GM19467 (cell line): ENCODE measurements around the gene CMTM5.
"Not testable (repeated sequence)": the region's sequence is repeated elsewhere in the genome, so short reads cannot be mapped to it uniquely, and the experiment has no call there.

Source experiments
- ATAC-seq: cut with Tn5 transposase; IDR thresholded peaks from one replicate; pipeline ENCODE4 v1.9.1; 2021; ENCODE audit warnings: mild to moderate bottlenecking, moderate library complexity; ENCODE audit not compliant: unreplicated experiment

Gene CMTM5

DNA sequence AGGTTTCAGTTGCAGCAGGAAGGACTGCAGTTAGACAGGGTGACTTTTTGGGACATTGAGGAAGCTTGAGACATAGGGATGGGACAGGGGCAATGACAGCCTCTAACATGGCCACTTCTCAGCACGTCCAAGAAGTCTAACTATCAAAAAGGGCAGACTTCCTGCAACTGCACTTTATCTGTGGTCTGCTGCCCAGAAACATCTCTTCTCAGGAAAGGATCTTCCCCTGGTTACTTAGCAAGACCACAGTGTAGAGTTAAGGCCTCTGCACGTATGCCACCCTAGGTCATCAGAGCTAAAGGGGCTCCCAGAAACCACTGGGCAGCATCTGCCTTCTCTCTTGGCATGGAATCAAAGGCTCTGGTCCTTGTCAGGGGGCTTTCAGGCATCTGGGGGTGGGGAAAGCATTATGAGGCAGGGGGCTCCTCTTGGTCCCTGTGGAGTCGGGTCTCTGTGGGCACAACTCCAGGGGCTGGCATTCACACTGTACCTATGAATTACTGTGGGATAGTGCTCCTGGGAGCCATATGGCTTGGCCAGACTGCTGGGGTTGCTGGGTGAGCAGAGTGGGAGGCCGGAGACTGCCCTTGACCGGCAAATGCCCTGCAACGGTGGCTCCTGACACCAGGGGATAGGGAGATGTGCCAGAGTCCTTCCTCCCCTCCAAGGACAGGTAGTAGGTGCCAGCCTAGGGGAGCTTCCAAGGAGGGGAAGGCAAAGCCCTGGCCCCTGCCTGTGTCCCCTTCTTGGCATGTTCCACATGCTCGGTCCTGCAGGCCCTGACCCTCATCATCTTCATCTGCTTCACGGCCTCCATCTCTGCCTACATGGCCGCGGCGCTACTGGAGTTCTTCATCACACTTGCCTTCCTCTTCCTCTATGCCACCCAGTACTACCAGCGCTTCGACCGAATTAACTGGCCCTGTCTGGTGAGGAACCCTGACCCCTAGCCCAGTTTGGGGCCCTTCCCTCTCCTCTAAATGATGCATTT is 1.0 kb downstream of the CMTM5 start:
- no peak for ATAC-seq

GRCh38 chr14:23378612-23379220 is 1.9 kb downstream of the CMTM5 start:
- no peak for ATAC-seq

DNA sequence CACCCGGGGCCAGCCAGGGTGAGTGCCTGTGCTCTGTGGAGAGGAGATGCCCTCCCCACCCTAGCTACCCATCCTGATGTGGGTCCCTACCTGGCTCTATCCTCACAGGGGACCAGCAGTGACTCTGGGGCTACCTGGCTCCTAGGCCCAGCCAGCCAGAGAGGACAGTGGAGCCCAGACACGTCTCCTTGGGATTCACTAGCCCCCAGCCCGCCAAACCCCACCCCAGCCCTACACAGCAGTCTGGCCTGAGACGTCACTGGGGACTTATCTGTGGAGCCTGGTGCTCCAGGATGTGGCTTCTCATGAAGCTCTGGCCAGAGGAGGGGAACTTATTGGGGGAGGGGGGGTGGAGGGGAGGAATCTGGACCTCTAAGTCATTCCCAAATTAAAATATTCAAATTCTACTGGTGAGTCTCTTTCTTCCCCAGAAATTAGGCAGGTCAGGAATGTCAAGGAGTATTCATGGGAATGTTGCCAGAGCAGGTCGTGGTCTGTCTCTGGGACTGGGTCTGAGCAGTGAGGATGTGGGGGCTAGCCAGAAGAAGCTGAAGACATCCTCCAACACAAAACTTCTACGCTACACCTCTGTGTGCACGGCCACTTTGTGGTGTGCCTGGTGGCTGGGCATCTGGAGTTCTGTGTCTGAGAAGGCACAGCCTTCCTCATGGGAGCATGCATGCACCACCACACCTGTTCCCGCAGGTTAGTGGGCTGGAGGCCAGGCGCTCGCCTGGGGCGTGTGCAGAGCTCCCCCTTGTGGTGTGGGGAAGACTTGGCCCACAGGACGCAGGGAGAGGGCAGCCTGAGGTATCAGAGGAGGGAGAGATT is 2.7 kb downstream of the CMTM5 start:
- ATAC-seq, result no peak

DNA sequence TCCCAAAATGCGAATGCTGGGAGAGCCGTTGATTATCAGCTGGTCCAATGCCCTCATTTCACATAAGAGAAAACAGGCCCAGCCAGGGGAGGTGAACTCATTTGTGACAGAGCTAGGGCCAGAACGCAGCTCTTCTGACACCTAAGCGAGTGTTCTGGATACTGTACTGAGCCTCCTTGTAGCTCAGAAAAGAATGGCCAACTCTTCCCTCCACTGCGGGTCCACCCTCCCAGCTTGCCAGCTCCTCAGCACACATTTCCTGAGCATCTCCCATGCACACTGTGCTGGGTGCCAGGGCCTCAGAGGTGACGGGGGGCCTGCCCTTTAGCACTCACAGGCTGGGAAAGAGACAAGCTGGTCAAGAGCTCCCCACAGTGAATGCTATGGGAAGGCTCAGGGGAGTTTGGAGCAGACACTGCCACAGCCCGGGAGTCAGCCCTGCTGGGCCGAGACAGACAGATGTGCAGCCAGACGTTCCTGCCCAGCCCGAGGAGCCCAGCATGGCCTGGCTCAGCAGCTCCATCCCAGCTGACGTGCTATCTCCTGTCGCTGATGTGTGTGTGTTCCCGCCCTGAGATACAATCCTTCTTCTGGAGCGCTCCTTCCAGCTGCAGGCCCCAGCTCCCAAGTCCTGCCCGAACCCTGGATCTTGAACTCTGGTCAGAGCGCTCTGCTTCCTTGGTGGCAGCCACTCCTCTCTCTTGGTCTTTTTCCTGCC is 3.5 kb downstream of the CMTM5 start:
- ATAC-seq, result no peak

DNA sequence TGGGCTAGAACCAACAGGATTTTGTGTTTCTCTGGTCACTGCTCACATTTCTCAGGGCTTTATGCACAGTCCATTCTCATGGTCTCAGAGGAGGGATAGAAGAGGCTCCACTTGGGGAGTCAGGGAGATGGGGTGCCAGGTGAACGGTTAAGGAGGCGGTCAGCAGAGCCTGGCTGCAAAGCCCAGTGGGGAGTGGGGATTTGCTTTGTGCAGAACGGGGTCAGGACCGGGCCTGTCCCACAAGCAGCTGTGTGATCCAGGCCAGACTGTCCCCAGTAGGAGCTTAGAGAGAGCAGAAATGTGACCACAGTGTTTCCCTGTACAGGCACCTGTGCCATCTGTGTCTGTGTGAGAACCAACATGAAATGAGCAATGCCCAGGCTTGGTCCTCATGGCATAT is 4.1 kb downstream of the CMTM5 start:
- no peak for ATAC-seq

GRCh38 chr14:23381871-23382270 is 5.0 kb downstream of the CMTM5 start:
- ATAC-seq, result no peak

GRCh38 chr14:23382276-23382675 is 5.4 kb downstream of the CMTM5 start:
- ATAC-seq, result no peak

DNA sequence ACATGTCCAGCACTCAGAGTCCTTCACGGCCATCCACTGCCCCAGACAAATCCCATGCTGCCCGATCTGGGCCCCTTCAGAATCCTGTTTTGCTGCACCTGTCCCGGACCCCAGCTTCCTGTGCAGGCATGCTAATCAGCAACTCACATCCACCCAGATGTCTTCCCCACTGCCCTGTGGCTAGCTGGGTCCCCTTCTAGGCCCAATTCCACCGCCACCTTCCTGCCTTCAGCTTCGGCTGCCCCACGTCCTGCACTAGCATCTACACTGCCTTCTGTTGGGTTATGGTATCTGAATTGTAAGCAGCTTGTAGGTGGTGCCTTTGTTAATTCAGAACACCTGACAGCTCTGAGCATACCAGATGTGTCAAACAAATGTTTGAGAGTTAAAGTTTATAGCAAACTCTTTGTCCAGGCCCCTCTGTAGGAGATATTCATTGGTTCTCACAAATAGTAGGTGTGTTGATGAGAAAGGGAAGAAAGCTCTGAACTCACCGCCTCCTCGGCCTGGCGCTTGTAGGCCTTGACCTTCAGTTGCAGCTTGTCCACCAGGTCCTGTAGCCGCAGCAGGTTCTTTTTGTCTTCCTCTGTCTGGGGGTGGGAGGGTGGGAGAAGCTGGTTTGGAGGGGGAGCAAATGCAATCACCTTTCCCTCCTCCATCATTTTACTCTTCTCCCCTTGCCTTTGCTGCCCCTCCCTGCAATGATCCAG is 6.0 kb downstream of the CMTM5 start:
- no peak for ATAC-seq

GRCh38 chr14:23384364-23385080 is 7.7 kb downstream of the CMTM5 start:
- ATAC-seq, result no peak

DNA sequence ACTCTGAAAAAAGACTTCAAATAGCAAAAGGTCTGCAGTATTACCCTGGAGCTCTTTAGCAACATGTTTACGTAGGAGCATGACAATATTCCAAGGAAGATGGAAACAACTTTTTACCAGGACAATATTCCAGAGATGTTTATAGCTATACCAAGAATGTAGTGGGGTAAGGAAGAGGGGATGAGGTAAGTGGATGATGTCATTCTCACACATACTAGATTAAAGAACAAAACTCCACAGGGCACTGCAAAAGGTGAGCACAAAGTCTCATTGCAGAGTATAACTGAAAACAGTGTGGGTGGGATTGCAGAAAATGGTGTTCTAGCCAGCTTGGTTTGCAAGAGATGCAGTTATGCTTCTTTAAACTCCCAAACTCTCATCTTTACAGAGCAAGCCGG is 8.4 kb downstream of the CMTM5 start:
- ATAC-seq, result no peak

DNA sequence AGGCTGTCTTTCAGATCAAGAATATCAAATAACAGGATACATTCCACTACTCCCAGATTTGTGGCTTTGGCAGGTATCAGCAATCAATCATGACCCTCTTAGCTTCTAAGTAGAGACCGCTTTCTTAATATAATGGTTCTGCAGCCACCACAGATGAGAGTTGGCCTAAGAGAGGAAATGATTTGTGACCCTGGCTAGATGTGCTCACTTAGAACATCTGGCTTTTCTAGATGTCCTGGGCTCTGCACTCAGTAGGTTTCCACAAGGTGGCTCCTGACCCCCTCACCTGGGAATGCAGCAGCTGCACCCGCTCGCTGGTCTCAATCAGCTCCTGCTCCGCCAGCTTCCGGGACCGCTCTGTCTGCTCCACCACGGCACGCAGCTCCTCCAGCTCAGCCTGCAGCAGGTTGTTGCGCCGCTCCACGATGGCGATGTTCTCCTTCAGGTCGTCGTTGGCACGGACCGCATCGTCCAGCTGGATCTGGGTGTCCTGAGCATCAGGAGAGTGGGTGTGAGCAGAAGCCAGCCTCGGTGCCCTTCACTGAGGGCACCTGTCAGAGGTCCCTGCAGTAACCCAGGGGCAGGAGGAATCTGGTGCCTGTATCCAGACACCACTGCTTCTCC is 8.9 kb downstream of the CMTM5 start:
- ATAC-seq, result no peak

DNA sequence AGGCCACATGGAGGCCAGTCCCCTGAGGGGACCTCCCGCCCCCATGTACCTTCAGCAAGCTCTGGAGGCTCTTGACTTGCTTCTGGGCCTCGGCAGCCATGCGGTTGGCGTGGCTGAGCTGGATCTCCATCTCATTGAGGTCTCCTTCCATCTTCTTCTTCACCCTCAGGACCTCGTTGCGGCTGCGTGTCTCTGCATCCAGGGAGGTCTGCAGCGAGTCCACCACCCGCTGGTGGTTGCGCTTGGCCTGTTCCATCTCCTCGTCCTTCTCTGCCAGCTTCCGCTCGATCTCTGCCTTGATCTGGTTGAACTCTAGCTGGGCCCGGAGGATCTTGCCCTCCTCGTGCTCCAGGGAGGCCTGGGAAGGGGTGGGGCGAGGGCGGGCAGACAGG is 9.4 kb downstream of the CMTM5 start:
- ATAC-seq, result not testable (repeated sequence)

DNA sequence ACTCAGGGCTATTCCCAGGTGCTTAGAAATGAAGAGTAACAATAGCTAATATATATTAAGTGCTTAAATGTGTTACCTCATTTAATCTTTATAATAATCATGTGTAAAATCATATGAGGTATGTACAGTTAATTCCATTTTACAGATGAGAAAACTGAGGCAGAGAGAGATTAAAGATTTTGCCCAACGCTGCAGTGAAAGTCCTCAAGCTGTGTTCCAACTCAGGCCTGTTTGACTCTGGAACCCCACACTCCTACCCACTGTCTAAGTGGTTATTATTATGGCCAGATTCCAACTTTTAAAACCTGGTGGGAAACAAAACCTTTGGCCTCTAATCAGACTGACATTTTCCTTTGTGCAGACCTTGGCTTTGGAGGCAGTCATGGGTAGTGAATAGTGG is 10.2 kb downstream of the CMTM5 start:
- ATAC-seq, result no peak

DNA sequence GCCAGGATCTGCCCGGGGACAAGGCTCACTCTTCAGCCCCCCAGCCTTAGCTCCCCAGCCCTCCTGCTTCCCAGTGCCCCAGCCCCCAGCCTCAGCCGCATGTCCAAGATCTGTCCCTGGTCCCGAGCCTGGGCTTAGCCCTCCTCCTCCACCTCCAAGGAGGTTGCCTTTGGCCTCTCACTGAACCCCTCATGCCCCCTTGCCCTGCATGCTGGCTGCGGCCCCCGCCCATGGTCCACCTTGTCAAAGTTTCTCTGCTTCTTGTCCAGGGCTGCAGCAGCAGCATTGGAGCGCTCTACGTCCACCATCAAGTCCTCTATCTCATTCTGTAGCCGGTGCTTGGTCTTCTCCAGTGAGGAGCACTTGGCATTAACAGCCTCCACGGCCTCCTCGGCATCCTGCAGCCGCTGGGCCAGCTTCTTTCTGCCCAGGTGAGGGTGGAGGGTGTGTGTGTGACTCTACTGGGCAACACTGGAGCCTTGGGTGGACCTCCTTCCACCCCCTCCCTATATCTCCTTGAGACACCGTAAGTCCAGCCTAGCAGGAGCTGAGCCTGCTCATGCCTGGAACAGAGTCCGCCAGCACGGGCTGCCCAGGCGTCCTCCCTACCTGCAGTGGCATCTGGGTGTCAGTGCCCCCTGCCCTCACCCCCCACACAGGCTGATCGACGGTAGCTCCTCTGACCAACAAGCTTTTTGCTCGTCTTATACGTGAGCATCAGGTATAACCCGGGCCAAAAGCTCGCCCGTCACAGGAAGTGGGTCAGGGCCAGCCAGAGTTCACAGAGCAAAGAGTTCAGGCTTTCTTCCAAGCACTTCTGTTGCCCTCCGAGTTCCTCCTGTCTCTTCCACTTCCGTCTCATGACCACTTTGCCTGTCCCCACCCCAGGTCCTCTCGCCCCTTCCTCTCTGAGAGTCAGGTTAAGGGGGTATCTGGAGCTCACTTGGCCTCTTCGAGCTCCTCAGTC is 11.4 kb downstream of the CMTM5 start:
- ATAC-seq, result no peak

- no peak for ATAC-seq
Observed at GRCh38 chr14:23388996-23389395, 12.2 kb downstream of the CMTM5 start.

GRCh38 chr14:23389396-23389795 is 12.6 kb downstream of the CMTM5 start:
- no peak for ATAC-seq

DNA sequence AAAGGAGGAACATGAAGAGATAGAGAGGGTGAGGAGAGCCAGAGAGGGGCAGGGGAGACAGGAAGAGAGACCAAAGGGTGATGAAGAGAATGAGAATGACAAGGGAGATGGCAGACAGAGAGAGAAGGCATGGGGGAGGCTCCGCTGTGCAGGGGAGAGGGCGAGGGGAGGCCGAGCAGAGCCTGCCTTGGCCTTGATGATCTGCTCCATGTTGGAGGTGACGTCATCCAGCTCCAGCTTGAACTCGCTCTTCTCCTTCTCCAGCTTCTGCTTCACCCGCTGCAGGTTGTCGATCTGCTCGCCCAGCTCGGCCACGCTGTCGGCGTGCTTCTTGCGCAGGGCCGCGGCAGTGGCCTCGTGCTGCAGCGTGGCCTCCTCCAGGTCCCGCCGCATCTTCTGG is 13.0 kb downstream of the CMTM5 start:
- ATAC-seq, result not testable (repeated sequence)

- ATAC-seq, result no peak
Observed at GRCh38 chr14:23392613-23393012, 15.8 kb downstream of the CMTM5 start.
